NCI-H1694 (cell line): ENCODE results near the gene ACTMAP.
A peak's percentile ranks its signal among the peaks of the same experiment; 100 is the strongest.

ENCODE experiments used
- DNase-seq: peaks from one replicate; lab custom pipeline; 2025; lab: John Stamatoyannopoulos, UW

The ACTMAP gene

GRCh38 chr19:40693896-40694295 is 56.4 kb downstream of the ACTMAP start:
- no peak for DNase-seq

- peak; percentile 8 for DNase-seq
These were observed 57.0 kb downstream of the ACTMAP start for GRCh38 chr19:40693150-40693788.

- DNase-seq = no peak
These were observed 58.1 kb downstream of the ACTMAP start for GRCh38 chr19:40692212-40692551.

- peak; percentile 94 for DNase-seq
These were observed 58.7 kb downstream of the ACTMAP start for GRCh38 chr19:40691421-40692211.
